Amniotic epithelial cell (primary cell): ENCODE results near the gene GRN.

Source experiments
- DNase-seq: peaks from one replicate; pipeline ENCODE4 v3.0.0-alpha.2; 2010; ENCODE audit warnings: low read depth

Gene GRN

DNA sequence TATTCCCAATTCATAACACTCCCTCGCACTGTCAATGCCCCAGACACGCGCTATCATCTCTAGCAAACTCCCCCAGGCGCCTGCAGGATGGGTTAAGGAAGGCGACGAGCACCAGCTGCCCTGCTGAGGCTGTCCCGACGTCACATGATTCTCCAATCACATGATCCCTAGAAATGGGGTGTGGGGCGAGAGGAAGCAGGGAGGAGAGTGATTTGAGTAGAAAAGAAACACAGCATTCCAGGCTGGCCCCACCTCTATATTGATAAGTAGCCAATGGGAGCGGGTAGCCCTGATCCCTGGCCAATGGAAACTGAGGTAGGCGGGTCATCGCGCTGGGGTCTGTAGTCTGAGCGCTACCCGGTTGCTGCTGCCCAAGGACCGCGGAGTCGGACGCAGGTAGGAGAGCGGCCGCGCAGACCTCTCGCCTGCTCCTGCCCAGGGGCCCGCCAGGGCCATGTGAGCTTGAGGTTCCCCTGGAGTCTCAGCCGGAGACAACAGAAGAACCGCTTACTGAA lies at the start of gene GRN:
Gene GRN, plus strand, starts transcription at position 364 of the 515 bp plus-strand sequence. CDS start 3,863 bp downstream, outside the sequence.
- DNase-seq, result peak; percentile 99

DNA sequence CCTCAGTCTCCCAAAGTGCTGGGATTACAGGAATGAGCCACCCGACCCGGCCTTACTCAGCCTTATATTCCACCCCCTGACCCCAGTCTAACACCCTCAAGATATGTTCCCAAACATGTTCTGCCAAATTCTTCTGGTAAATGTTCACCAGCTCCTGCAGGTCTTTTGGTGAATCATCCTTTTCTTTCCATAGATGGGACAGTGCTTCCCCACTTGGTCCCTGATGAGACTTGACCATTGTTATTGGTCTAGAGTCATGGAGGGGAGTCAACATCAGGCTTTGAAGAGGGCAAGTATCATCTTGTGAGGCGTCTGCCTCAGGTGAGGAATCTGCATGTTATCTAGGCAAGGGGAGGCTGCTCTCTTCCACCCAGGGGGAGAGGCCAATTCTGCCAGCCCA lies 47.1 kb upstream of the GRN start:
- no peak for DNase-seq

DNA sequence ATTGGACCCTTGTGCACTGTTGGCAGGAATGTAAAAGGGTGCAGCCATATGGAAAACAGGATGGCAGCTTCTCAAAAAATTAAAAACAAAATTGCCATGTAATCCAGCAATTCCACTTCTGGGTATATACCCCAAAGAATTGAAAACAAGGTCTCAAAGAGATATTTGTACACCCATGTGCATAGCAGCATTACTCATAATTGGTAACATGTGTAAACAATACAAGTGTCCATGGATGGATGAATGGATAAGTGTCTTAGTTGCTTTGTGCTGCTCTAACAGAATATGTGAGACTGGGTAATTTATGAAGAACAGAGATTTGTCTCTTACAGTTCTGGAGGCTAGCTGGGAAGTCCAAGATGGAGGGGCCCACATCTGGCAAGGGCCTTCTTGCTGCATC lies 40.5 kb upstream of the GRN start:
- DNase-seq, result no peak

- DNase-seq, result peak; percentile 75
These were observed 37.5 kb upstream of the GRN start for GRCh38 chr17:44307387-44308186.

- DNase-seq, result peak; percentile 84
These were observed 36.7 kb upstream of the GRN start, which contains the start of gene RUNDC3A for GRCh38 chr17:44308320-44308818. Gene RUNDC3A (plus strand): TSS chr17:44308601. CDS start chr17:44308833, 232 bp downstream.

DNA sequence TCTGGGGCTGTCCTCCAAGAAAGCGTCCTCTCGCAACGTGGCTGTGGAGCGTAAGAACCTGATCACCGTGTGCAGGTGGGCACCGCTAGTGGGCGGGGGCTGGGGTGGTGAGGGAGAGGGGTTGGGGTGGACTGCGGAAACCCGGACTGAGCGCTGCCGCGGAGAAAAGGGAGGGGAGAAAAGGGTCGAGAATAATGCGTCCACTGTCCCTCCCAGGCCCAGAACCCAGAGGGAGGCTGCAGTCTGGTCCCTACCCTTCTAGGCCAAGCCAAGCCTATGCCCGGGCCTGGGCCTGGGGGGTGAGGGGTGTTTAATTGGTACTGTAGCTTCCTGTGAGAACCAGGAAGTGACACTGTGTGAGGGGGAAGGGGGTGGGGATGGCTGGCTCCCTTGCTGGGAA lies 36.2 kb upstream of the GRN start:
- no peak for DNase-seq

DNA sequence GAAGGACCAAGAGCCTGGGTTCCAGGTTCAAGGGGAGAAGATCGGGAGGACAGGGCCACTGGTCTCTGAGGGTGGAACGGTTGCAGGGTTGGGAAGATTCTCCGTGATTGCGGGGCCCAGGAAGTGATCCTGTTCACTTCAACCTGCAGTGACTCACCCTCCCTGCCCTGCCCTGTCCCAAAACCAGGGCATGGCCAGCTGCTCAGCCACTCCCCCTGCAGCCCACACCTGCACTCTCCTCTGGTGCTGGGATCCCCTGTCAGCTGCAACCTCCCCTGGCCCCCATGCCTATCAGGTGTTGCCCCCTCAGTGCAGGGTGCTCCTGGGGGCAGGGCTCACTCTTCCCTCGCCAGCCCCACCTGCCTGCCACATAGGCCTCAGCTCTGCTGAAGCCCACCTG lies 35.6 kb upstream of the GRN start:
- no peak for DNase-seq

GRCh38 chr17:44310188-44310587 lies 34.9 kb upstream of the GRN start:
- DNase-seq, result no peak

DNA sequence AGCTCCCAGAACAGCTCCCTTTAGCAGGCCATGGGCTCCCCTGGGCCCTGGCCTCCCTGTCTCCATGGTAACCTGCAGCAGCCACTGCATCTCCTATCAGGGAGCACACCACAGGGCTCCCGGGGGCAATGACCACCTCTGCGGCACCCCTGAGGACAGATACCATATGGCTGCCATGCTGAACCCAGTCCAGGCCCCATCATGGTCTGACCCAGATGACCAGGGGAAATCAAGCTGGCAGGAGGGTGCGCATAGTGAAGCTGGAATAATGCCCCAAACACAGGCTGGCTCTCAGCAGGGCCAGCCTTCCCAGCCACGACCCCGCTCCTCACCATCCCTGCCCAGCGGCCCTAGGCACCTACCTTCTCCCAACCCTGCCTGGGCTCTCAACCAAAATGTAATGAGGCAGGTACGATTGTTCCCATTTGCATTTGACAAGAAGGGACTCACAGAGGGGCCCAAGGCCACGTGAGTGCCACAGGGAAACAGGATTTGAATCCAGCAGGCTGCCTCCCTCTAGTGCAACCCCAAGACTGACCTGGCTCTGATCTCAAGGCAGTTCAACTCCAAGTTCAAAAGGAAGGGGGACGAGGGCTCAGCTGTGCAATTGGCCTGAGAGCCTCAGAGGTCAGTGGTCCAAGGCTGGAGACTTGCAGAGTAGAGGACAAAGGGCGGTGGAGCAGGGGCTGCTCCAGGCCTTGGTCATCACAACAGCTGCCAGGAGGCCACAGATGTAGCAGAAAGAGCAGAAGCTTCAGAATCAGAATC lies 34.3 kb upstream of the GRN start:
- no peak for DNase-seq

DNA sequence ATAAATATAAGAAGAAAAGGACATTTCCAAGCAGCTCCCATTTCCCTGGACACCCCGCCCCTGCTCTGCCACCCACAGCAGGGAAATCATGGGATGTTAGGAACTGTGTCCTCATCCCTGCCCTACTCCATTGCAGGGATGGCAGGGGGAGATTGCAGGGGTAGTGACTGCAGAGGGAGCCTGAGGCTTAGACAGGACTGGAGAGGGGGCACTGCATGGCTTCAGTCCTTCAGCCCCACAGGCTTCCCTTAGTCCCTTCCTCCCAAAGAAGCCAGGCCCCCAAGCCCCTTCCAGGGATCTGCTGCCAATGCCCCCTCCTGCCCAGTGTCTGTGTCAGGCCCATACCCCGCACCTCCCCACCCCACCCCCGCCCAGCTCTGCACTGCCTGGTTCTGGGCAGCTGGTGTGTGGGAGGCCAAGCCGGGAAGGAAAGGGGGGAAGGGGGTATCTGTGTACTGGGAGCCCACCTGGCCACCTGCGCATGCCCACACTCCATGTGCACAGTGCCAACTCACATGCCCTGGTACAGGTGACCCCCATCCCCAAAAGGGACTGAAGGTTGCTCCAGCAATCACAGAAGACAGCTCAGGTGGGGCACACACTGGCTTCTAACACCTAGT lies 33.4 kb upstream of the GRN start:
- DNase-seq, result no peak

- DNase-seq, result no peak
These were observed 32.6 kb upstream of the GRN start for GRCh38 chr17:44312396-44313104.

DNA sequence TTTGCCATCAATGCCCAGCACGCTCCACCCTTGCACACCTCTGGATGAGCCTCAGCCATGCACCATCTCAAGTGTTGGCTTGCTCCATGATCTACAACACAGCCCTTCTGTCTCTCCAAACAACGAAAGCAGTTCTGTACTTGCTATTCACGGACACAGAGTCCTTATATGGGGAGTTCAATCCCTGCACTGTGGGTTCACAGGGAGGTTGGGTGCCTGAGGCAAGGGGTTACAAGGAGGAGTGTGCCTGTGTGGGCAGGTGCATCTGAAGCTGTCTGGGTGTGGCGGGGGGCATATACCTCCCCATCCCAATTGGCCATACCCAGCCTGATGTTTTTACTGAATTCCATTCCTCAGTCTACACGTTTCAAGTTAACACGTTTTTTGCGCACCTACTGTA lies 31.1 kb upstream of the GRN start:
- no peak for DNase-seq

GRCh38 chr17:44314524-44314868 lies 30.6 kb upstream of the GRN start:
- DNase-seq, result no peak

DNA sequence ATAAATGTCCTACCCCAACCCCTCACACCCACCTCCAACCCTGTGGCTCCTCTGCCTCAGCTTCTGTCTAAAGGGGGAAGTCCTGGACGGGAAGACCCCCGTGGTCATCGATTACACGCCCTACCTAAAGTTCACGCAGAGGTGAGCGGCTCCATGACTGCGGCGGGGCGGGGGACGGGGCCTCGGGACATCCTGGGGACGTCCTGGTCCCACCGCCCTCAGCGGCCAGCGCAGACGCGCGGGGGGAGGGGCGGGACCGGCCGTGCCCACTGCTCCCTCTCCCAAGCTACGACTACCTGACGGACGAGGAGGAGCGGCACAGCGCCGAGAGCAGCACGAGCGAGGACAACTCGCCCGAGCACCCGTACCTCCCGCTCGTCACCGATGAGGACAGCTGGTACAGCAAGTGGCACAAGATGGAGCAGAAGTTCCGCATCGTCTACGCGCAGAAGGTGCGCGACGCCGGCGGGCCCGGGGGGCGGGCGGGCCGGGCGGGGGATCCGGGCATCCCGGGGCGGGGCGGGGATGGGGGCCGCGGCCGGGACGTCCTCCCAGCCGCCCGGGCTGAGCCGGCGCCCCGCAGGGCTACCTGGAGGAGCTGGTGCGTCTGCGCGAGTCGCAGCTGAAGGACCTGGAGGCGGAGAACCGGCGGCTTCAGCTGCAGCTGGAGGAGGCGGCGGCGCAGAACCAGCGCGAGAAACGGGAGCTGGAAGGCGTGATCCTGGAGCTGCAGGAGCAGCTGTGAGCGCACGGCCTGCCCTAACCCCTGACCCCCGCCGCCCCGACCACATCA lies 30.0 kb upstream of the GRN start:
- peak; percentile 17 for DNase-seq

DNA sequence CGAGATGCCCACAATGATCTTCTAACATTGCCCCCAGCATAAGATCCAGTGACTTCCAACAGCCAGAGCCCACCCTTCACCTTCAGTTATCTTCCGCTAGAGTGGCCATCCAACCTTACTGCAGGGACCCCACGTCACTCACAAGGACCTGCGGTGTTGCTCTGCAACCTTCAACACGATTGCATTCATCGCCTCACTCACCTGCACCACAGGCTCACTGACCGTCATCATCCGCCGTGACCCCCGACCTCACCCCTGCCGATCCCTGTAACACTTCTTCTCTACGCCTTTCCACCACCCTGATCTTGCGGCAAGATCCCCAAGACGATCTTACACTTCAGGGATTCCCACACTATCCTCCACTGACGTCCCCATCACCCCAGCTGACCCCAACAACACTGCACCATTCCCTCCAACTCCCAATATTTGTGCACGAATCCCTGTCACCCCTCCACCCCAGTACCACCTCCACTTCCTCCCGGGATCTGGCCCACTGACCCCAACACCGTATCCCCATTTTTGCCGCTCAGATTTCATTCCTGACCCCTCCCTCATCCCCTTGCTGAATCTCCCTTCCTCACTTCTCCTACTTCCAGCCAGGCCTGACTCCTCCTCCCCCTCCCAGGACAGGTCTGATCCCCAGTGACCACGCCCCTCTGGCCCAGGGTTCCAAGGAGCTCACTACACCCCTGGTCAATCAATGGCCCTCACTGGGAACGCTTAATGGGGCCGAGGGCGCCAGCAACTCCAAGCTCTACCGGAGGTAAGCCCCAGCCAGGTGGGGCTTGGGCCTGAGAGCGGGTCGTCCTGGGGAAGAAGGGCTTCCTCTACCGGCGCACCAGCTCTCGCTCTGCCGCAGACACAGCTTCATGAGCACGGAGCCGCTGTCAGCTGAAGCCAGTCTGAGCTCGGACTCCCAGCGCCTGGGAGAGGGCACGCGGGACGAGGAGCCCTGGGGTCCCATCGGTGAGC lies 29.1 kb upstream of the GRN start:
- no peak for DNase-seq

GRCh38 chr17:44317545-44317944 lies 27.6 kb upstream of the GRN start:
- no peak for DNase-seq

DNA sequence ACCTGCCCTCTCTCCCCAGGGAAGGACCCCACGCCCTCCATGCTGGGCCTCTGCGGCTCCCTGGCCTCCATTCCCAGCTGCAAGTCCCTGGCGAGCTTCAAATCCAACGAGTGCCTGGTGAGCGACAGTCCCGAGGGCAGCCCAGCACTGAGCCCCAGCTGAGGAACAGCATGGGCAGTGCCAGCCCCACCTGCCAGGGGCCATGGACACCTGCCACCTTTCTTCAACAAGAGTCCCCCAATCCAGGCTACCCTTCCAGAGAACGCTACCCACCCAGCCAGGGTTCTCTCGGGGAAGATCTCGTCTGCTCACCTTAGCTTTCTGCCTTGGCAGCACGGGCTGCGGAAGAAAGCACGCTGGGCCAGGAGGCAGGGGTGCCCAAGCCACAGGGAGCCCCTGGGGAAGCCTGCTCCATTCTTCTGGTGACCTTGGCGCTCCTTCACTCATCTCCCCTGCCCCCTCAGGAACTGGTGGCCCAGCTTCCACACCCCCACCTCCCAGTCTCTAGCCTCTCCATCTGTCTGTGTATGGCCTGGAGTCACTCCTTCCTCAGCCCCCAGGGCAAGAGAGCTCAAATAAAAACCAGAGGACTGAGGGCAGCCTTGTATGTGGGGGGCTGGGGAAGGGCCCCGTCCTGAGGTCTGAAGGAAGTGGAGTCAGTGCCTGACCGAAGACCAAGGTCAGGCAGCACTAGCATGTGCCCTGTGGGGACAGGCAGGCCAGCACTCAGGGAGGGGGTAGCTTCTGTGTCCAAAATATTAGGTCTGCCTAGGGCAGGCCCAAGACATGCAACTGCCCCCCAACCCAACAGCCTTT lies 26.8 kb upstream of the GRN start:
- DNase-seq, result no peak

- no peak for DNase-seq
These were observed 25.0 kb upstream of the GRN start for GRCh38 chr17:44320066-44320465.
